GM19468 (cell line): ENCODE results near the gene RTRAF.

Source experiments
- ATAC-seq: cut with Tn5 transposase; IDR thresholded peaks from one replicate; pipeline ENCODE4 v1.9.1; 2021; ENCODE audit warnings: mild to moderate bottlenecking, moderate library complexity, moderate number of reproducible peaks; ENCODE audit not compliant: unreplicated experiment; ENCODE audit errors: extremely low read depth

The RTRAF gene

GRCh38 chr14:51990488-51990887 lies 1.1 kb downstream of the RTRAF start:
- ATAC-seq: no peak

DNA sequence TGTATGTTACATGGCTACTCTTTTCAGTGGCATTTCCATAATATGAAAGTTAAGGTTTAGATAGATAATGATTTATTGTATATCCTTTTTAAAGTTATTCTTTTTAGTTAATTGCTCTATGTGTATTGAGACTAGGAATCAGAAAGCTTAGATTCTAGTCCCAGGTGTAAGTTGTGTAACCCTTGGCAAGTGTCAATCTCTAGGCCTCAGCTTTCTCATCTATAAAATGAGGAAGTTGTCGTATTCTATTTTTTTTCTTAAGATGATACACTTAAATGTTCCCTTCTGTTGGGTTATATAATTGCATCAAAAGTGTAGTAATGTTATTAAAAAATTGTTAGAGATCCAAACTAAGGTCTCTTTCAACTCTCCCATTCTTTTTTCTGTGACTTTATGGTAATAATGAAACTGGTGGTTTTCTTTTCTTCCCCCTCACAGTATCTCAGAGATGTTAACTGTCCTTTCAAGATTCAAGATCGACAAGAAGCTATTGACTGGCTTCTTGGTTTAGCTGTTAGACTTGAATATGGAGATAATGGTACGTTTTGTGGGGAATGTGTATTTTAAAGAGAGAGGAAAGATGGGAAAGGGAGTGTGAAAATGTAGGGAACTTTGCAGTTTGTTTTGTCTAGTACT lies 4.1 kb downstream of the RTRAF start:
- ATAC-seq: no peak

DNA sequence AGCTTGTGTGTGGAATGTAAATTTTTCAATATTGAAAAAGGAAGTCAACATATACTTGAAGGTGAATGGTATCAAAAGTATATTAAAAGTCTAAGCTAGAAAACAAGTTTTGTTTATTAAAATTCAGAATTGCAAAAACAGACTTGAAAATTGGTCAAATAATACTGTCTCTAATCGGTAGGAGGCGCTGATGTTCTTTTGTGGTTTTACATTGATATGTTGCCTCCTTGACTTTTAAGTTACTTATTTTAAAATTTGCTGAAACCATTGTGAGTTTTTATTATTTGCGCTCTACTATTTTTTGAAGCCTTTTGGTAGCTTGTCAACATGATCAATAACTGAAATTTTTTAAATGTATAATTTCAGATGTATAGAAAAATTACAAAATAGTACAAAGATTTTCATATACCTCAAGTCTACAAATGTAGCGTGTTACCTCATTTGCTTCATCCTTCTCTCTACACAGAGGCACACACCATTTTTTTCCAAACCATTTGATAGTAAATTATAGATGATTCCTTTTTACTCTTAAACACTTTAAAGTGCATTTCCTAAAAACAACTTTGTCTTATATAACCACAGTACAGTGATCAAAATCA lies 6.9 kb downstream of the RTRAF start:
- ATAC-seq: no peak

DNA sequence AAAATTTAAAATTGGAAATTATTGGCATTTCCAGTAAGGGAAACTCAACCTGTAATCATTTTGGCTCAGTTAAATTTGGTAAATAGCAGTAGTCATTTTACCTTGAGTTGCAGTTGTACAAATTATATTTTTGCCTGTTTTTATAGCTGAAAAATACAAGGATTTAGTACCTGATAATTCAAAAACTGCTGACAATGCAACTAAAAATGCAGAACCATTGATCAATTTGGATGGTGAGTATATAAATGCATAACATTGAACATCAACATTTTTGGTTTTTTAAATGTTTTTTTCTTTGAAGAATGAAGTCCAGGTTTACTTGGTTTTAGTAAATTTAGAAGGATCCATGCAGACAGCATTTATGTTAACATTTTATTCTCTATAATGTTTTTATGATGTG lies 9.0 kb downstream of the RTRAF start:
- no peak for ATAC-seq

GRCh38 chr14:51999084-51999483 lies 9.7 kb downstream of the RTRAF start:
- no peak for ATAC-seq

GRCh38 chr14:52000019-52000582 lies 10.8 kb downstream of the RTRAF start:
- no peak for ATAC-seq

GRCh38 chr14:52000696-52001095 lies 11.3 kb downstream of the RTRAF start:
- no peak for ATAC-seq

DNA sequence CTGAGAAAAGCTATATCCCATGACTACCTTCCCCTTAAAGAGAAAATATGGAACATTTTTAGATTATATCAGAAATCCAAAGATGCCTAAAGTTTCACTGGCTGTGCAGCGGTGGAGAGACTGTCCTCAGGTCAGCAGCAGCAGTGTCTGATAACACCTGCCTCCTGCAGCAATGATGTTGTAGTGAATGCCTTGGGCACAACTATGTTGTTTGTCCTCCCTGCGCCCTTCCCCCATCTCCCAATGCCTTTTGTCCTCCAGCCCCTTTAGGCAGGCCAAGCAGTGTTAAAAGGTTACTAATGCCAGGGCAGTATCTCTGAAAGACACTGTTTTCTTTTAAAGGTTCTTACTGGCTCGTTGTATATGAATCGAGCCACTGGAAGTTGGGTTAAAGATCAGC lies 13.2 kb downstream of the RTRAF start:
- ATAC-seq: no peak

GRCh38 chr14:52003324-52003723 lies 14.0 kb downstream of the RTRAF start:
- no peak for ATAC-seq

GRCh38 chr14:52005625-52006024 lies 16.3 kb downstream of the RTRAF start:
- no peak for ATAC-seq

DNA sequence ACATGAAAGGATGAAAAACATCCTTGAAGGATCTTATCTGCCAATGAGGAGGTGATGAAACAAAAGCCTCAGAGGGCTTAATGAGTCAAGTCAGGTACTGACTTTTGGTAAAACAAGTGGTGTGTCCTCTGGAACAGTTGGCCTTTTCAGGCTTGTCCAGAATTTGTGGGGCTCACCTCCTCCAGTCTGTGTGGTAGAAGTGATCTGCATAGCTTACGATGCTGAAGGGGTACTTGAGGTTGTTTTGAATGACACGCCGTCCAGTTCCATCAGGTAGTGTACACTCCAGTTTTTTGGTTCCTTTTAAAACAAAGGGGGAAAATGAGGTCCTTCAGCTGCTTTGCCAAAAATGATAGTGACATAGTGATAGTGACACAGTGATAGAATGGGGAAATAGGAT lies 17.0 kb downstream of the RTRAF start:
- no peak for ATAC-seq

- ATAC-seq: no peak
Observed at GRCh38 chr14:52007211-52007610, 17.9 kb downstream of the RTRAF start.

- ATAC-seq: no peak
Observed at GRCh38 chr14:52007637-52008036, 18.3 kb downstream of the RTRAF start.

DNA sequence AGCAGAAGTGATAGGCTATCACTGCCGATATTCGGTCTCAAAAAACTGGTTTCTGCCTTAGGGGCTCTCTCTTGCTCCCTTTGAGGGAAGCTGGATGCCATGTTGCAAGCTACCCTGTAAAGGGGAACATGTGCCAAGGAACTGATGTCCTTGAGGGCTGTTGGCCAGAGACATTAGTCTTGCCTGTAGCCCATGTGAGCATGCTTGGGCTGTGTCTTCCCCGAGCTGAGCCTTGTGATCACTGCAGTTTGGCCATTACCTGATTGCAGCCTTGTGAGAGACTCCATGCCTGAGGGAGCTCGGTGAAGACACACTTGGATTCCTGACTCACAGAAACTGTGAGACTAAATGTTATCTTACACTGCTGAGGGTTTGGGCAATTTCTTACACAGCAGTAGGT lies 18.8 kb downstream of the RTRAF start:
- no peak for ATAC-seq

DNA sequence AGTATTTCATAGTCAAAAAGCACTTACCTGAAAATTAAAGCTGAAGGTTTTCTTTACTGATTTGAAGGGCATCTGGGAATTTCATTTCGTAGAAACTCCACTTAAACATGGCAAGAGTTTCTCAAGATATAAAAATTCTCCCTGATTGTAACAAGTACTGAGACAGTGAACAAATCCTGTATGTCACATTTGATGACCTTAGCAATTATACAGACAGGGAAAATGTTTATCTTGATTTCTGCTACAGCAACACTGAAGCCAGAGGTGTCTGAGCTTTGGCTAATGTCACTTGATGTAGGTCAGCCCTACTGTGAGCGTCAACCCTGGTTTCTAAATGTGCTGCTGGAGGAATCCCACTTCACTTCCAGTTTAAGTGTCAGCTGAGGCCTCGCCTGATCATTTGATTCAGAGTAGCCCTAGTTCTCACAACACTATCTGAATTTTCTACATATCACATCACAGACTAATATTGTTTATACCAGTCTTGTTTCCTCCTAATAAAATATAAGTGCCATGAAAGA lies 20.9 kb downstream of the RTRAF start:
- ATAC-seq: no peak

- no peak for ATAC-seq
Observed at GRCh38 chr14:52011523-52011922, 22.2 kb downstream of the RTRAF start.

DNA sequence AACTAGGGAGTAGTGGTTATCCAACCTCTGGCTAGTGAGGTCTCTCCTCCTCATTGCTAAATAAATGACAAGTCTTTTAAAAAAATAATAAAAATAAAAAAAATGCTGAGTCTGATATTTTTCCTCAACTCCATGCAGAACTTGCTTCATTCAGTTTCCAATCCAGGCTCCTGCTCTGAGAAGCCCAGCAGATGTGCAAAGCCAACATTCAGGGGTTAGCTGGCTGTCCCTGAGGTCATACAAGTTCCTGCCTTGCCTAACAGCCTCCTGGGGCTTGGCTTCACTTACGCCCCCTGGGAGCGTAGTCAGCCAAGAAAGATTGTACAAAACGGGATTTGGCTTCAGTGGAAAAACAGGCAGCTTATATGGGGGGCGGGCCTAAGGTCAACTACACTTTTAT lies 23.3 kb downstream of the RTRAF start:
- ATAC-seq: no peak

DNA sequence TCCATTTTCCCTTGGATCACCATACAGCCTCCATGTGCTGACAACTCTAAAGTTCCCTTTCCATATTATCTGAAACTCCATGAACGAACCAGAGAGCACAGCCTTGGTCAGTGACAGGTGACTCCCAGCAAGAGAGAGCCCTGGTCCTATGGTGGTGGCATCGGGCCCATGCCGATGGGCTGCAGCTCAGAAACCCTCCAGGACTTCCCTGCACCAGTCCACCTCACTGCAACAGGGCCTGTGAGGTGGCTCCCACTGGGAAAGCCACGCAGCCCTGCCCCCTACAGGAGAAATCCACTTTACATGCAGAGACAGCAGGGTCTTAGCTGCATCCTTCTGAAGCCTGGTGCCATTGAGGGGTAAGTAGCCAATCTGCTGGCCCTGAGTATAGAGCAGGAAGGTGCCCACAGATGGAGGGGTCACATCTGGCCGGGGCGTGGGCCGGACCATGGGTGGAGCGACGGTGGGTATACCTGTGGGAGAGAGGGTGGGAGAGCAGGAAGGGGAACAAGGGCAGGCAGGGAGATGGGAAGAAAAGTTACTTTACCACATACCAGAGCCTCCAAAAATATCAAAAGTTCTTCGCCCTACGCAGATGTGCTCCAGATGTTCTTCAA lies 24.7 kb downstream of the RTRAF start:
- no peak for ATAC-seq

DNA sequence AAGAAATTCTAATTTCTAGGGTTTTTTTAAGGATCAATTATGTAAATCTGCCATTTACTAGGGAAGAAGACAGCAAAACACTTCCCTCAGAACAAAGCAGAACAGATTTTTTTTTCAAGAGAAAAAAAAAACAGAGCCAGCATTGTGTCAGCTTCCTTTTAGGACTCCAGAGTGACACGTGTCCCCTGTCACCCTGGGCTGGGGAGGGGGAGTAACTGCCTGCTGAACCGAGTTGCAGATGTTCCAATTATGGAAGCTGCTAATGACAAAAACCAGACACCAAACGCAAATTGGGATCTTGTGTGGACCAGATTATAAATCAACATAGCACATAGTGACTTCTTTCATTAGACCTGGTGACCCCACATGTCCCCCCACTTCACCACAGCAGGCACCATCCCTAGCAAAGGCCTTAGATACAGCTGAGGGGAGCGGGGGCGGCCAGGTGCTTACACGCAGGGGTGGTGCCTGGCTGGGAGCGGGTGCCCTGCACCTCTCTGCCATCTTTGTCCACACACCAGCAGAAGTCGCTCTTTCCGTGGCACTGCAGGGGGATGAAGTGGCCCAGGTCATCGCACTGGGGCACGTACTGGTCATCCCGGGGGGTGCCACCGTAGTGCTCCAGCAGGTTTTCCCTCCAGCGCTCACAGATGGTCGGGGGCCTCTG lies 25.4 kb downstream of the RTRAF start:
- ATAC-seq: no peak

GRCh38 chr14:52015411-52016030 lies 26.2 kb downstream of the RTRAF start:
- no peak for ATAC-seq
